Caki2 (cell line): ENCODE measurements around the gene DERL3. TPM values are rescaled to one million over a fixed set of nuclear protein-coding genes. Genes with fewer than 3 reads are reported as not detected.

Source experiments
- DNase-seq: peaks from one replicate; pipeline ENCODE4 v3.0.0-alpha.2; 2015; ENCODE audit warnings: low read depth
- in situ Hi-C: cut with HindIII; loops from 2 replicates; pipeline ENCODE4 v1.10.0; 2016; ENCODE audit warnings: low sequenced_read_pairs, low pct_unique_long_range_greater_than_20kb, mixed read lengths
- total RNA-seq: library from RNA; depleted of rRNA; stranded (reverse); fragments of >200 nt; shearing (Covaris generic); gene quantifications from 2 replicates; pipeline ENCODE4 v1.2.3, GENCODE V29; 2014; ENCODE audit warnings: low replicate concordance

The DERL3 gene
- total RNA-seq, 1 experiment from 2014 or later = 12.5 TPM

- in situ Hi-C loops = no loop called here
- peak; percentile 83 for DNase-seq
These were observed 10.5 kb upstream of the DERL3 start for GRCh38 chr22:23849009-23850006.

- in situ Hi-C loops = no loop called here
- no peak for DNase-seq
These were observed 9.4 kb upstream of the DERL3 start for GRCh38 chr22:23847991-23848864.

DNA sequence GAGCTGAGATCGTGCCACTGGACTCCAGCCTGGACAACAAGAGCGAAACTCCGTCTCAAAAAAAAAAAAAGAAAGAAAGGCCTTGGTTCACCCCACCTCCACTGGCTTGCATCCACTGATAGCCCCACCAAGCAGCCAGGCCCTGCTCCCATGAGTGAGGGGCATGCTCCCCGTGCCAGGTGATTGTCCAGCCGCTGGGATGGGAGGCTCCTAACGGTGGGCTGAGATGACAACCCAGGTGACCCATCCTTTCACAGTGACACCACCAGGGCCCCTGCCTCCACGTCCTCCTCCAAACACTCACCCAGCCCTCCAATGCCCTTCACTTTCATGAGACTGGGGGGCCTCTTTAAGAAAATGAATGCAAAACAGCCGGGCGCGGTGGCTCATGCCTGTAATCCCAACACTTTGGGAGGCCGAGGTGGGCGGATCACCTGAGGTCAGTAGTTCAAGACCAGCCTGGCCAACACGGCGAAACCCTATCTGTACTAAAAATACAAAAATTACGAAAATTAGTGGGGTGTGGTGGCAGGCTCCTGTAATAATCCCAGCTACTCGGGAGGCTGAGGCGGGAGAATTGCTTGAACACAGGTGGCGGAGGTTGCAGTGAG, 8.6 kb upstream of the DERL3 start:
- in situ Hi-C loops = no loop called here
- no peak for DNase-seq

DNA sequence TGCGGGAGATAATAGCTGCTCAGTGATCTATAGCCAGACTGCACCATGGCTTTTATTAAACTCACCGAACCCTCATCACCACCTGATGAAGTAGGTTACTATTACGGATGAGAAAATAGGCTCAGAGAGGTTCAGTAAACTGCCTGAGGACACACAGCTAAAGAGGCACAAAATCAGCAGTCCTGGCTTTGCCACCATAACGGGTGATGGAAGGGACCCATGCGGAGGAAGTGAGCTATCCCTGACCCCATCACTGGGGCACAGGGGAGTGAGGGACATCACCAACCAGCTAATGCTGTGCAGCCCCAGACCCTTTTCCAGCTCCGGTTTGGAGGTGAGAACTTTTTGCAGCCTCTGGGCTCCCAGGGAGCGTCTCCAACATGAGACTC, 7.3 kb upstream of the DERL3 start:
- in situ Hi-C loops = no loop called here
- no peak for DNase-seq

- in situ Hi-C loops = no loop called here
- no peak for DNase-seq
These were observed 6.7 kb upstream of the DERL3 start for GRCh38 chr22:23845265-23846080.

DNA sequence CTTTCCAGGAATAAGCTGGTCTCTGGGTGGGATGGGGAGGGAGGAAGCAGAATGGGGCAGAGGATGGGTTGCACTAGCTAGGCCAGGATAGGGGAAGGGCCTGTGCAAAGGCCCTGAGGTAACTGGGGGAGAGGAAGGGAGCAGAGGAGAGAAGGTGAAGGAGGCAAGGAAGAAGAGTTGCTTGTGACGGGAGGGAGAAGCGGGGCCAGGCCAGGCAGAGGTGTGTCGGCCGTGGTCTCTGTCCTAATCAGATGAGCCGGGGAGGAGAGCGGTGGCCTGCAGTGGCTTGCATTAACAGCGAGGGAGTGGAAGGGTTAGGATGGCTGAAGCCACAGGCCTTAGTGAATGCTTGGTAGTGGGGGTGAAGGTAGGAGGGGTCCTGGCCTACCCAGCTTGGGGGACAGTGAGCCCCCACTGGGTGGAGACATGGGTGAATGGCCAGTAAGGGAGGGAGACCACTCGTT, 6.0 kb upstream of the DERL3 start:
- DNase-seq = no peak
- in situ Hi-C loops = no loop called here

- no peak for DNase-seq
- in situ Hi-C loops = no loop called here
These were observed 3.8 kb upstream of the DERL3 start for GRCh38 chr22:23842599-23842998.

GRCh38 chr22:23841736-23842445, 3.1 kb upstream of the DERL3 start:
- DNase-seq = no peak
- in situ Hi-C loops = no loop called here

DNA sequence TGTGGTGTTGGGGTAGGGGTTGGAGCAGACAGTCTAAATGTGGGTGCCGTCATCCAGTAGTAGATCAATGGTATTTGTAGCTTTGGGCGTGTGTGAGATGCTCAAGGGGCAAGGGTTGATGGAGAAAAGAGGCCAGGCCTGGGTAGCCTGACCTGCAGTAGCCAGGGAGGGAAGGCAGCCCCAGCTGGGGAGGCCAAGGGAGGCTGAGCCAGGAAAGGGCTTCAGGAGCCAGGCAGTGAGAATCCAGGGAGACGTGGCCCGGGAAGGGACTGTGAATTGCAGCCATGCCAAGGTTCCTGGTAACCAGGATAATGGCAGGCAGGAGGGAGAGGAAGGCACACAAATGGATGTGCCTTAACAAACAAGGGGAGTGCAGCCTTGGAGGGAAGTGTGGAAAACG, 2.5 kb upstream of the DERL3 start:
- in situ Hi-C loops = no loop called here
- DNase-seq = no peak

GRCh38 chr22:23840026-23840425, 1.2 kb upstream of the DERL3 start:
- in situ Hi-C loops = no loop called here
- no peak for DNase-seq

DNA sequence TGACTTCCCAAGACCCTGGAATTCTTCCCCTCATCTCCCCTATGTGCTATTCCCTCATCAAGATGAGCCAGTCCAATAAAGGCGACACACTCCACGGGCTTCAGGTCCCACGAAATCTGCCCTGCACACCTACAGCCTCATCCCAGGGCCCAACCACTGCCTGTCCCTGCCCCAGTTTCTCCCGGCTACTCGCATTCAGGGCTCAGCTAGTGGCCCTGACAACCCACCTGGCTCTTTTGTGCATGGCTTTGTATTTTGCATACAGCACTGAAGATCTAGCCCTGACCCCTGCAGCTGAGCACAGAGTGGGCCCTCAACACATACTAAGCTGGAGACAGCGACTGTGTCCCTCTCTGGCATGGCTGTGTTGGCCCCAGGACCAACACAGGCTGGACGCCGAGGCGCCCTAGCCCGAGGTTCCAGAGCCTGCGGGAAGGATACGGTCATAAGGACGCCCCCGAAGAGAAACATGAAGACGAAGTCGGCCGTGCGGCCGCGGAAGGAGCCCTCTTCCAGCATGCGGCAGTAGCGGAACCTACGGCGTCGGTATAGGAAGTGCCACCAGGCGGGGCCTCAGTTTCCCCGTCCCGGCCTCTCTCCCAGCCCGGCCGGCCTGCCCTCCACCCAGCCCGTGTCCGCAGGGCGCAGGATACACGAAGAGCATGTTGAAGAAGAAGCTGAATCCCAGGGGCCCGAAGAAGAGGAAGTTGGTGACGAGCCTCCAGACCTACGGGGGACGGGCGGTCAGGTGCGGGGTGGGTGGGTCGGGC, 710 bp downstream of the DERL3 start:
- no peak for DNase-seq
- in situ Hi-C loops = no loop called here

DNA sequence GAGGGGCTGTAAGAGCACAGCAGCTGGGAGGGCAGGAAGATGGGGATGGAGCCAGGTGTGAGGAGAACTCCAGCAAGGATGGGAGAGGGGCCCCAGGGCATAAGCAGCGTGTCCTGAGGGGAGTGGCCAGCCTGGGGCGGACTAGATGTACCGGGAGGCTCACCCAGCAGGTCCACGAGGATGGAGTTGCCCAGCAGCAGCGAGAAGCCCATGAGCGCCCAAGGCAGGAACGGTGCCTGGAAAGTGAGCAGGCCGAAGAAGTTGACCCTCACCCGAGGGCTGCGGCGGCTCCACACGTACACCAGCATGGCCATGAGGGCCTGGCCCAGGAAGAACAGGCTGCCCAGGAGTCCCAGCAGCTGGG, 1.3 kb downstream of the DERL3 start:
- in situ Hi-C loops = no loop called here

DNA sequence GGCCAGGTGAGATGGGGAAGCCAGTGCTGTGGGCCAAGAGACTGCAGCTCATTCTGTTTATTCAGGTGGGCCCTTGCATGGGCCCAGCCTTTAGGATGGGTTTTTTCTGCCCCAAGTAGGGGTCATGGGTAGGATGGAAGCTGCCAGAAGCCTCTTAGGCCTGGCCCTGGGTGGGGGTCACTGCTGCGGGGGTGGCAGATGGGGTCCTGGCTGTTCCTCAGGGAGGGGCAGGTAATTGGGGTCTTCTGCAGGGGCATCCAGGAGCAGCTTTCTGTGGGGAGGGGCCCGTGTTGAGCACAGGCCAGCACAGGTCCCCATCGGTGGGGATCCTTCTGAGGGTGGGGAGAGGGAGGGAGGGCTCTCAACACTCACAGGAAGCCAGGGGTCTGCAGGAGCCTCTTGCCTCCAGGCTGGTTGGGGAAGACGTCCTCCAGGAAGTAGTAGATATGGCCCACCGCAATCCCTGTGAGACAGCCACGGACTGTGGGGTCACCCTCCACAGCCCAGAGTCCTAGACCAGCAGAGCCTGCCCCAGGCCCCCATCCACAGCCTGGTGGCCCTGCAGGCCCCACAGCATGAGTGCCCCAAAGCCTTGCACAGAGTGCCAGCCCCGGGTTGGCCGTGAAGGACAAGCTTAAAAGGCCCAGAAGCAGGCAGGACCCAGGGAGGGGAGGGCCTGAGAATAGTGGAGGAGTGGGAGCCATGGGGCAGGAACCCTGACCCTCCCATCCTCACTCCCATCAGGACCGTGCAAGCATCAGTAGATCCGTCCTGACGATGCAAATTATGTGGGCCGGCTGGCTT, 1.9 kb downstream of the DERL3 start:
- DNase-seq = no peak
- in situ Hi-C loops = no loop called here

More for the DNA sequence above, 1.3 kb downstream of the DERL3 start:
- DNase-seq = no peak

GRCh38 chr22:23836281-23836680, 2.5 kb downstream of the DERL3 start:
- DNase-seq = no peak
- in situ Hi-C loops = no loop called here

GRCh38 chr22:23835484-23836144, 3.2 kb downstream of the DERL3 start:
- no peak for DNase-seq
- in situ Hi-C loops = no loop called here
